CD4-positive, alpha-beta T cell treated with Interleukin-21 for 1 hour (primary cell): ENCODE measurements around the gene SLC13A3.

Source experiments
- DNase-seq: peaks from one replicate; pipeline ENCODE4 v3.0.0-alpha.2; 2020

SLC13A3 gene

GRCh38 chr20:46519471-46520068 lies 131.7 kb downstream of the SLC13A3 start:
- DNase-seq, result no peak

- DNase-seq, result no peak
These were observed 138.1 kb downstream of the SLC13A3 start, which contains the start of gene ZNF334 for GRCh38 chr20:46512943-46513844. TSS of gene ZNF334 (minus strand) at chr20:46513559. CDS start at chr20:46512102, 1,457 bp downstream.

GRCh38 chr20:46509523-46509922 lies 141.7 kb downstream of the SLC13A3 start:
- DNase-seq, result no peak
